ENCODE results near the gene SMPDL3B. TPM values are rescaled to one million over a fixed set of nuclear protein-coding genes. Genes with fewer than 3 reads are reported as not detected.
"Not testable (repeated sequence)": the region's sequence is repeated elsewhere in the genome, so short reads cannot be mapped to it uniquely, and the experiment has no call there.

Gene SMPDL3B
- polyA plus RNA-seq, 1 donor from 2014 or later = not detected

DNA sequence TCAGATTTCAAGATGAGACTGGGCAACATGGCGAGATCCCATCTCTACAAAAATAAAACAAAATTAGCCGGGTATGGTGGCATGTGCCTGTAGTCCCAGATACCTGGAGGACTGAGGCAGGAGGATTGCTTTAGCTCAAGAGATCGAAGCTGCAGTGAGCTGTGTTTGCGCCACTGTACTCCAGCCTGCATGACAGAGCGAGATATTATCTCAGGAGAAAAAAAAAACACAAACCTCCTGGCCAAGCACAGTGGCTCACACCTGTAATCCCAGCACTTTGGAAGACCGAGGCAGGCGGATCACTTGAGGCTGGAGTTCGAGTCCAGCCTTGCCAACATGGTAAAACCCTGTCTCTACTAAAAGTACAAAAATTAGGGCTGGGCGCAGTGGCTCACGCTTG, 67.8 kb downstream of the SMPDL3B start:
- Histone ChIP-seq H3K9me2 (ENCODE audit: insufficient read depth, low read length) (no peaks in the 10 kb centered on the region), H3F3A (ENCODE audit: insufficient read depth, low read length, poor library complexity, severe bottlenecking) (no peaks in the 10 kb centered on the region), H3K9me3 (ENCODE audit: low read length) (no peaks in the 10 kb centered on the region), H3K9ac (ENCODE audit: low read length) (no peak overlapping the region), H3K27ac (ENCODE audit: low read length) (no peak overlapping the region), H3K4me3 (ENCODE audit: low read length) (no peak overlapping the region), H2AFZ (ENCODE audit: low read depth, low read length) (no peak overlapping the region), H4K20me1 (ENCODE audit: insufficient read depth) (no peaks in the 10 kb centered on the region), H3K27me3 (ENCODE audit: insufficient read depth, low read depth, low read length) (no peaks in the 10 kb centered on the region), H3K36me3 (ENCODE audit: insufficient read depth, low read length) (no peaks in the 10 kb centered on the region), H3K79me2 (replicated peaks; ENCODE audit: insufficient read depth, low read length) (no peaks in the 10 kb centered on the region), H3K4me2 (ENCODE audit: low read length) (no peak overlapping the region)
- TF ChIP-seq TAF1 (IDR thresholded peaks at IDR 0.05; ENCODE audit: low read depth) (no peak), RAD21 (conservative IDR thresholded peaks at IDR 0.05) (no peak), POLR2AphosphoS5 (IDR thresholded peaks at IDR 0.05) (no peak), EZH2 (IDR thresholded peaks at IDR 0.05; ENCODE audit: borderline replicate concordance, insufficient read depth, low read length, poor library complexity, severe bottlenecking) (no peak), SMC3 (conservative IDR thresholded peaks at IDR 0.05; ENCODE audit: poor library complexity) (no peak), MXI1 (conservative IDR thresholded peaks at IDR 0.05; ENCODE audit: poor library complexity, severe bottlenecking) (no peak), EP300 (conservative IDR thresholded peaks at IDR 0.05; ENCODE audit: poor library complexity, severe bottlenecking) (no peak)
- TF ChIP-seq, protein P1, sequence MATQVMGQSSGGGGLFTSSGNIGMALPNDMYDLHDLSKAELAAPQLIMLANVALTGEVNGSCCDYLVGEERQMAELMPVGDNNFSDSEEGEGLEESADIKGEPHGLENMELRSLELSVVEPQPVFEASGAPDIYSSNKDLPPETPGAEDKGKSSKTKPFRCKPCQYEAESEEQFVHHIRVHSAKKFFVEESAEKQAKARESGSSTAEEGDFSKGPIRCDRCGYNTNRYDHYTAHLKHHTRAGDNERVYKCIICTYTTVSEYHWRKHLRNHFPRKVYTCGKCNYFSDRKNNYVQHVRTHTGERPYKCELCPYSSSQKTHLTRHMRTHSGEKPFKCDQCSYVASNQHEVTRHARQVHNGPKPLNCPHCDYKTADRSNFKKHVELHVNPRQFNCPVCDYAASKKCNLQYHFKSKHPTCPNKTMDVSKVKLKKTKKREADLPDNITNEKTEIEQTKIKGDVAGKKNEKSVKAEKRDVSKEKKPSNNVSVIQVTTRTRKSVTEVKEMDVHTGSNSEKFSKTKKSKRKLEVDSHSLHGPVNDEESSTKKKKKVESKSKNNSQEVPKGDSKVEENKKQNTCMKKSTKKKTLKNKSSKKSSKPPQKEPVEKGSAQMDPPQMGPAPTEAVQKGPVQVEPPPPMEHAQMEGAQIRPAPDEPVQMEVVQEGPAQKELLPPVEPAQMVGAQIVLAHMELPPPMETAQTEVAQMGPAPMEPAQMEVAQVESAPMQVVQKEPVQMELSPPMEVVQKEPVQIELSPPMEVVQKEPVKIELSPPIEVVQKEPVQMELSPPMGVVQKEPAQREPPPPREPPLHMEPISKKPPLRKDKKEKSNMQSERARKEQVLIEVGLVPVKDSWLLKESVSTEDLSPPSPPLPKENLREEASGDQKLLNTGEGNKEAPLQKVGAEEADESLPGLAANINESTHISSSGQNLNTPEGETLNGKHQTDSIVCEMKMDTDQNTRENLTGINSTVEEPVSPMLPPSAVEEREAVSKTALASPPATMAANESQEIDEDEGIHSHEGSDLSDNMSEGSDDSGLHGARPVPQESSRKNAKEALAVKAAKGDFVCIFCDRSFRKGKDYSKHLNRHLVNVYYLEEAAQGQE (IDR thresholded peaks at IDR 0.05; ENCODE audit: borderline replicate concordance) = no peak
- TF ChIP-seq, protein P2, sequence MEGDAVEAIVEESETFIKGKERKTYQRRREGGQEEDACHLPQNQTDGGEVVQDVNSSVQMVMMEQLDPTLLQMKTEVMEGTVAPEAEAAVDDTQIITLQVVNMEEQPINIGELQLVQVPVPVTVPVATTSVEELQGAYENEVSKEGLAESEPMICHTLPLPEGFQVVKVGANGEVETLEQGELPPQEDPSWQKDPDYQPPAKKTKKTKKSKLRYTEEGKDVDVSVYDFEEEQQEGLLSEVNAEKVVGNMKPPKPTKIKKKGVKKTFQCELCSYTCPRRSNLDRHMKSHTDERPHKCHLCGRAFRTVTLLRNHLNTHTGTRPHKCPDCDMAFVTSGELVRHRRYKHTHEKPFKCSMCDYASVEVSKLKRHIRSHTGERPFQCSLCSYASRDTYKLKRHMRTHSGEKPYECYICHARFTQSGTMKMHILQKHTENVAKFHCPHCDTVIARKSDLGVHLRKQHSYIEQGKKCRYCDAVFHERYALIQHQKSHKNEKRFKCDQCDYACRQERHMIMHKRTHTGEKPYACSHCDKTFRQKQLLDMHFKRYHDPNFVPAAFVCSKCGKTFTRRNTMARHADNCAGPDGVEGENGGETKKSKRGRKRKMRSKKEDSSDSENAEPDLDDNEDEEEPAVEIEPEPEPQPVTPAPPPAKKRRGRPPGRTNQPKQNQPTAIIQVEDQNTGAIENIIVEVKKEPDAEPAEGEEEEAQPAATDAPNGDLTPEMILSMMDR (IDR thresholded peaks at IDR 0.05; ENCODE audit: poor library complexity, severe bottlenecking) = no peak

DNA sequence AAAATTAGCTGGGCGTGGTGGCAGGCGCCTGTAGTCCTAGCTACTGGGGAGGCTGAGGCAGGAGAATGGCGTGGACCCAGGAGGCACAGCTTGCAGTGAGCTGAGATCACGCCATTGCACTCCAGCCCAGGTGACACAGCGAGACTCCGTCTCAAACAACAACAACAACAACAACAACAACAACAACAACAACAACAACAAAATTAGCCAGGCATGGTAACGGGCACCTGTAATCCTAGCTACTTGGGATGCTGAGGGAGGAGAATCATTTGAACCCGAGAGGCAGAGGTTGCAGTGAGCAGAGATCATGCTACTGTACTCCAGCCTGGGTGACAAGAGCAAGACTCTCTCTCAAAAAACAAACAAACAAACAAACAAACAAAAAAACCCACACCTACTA, 68.3 kb downstream of the SMPDL3B start:
- not testable (repeated sequence) for H3K9ac ChIP-seq (ENCODE audit: low read length); H3K27ac ChIP-seq (ENCODE audit: low read length); H4K20me1 ChIP-seq (ENCODE audit: insufficient read depth); H3K9me2 ChIP-seq (ENCODE audit: insufficient read depth, low read length); H3K27me3 ChIP-seq (ENCODE audit: insufficient read depth, low read depth, low read length); H2AFZ ChIP-seq (ENCODE audit: low read depth, low read length); H3K4me3 ChIP-seq (ENCODE audit: low read length); H3K9me3 ChIP-seq (ENCODE audit: low read length); H3K79me2 ChIP-seq (replicated peaks; ENCODE audit: insufficient read depth, low read length); H3K4me2 ChIP-seq (ENCODE audit: low read length); H3F3A ChIP-seq (ENCODE audit: insufficient read depth, low read length, poor library complexity, severe bottlenecking); H3K36me3 ChIP-seq (ENCODE audit: insufficient read depth, low read length)

Other genes starting within 250 kb of the SMPDL3B start
- gene FAM76A, start 209.0 kb upstream of the SMPDL3B start, polyA plus RNA-seq = 11.1 and 14.5 TPM in 2 replicates
- 149 and 171 TPM in 2 replicates for gene STX12, start 161.8 kb upstream of the SMPDL3B start, polyA plus RNA-seq
- gene PPP1R8, start 104.2 kb upstream of the SMPDL3B start, polyA plus RNA-seq = 90.1 and 106 TPM in 2 replicates
- 0.26 TPM in 1 of 2 replicates, not detected in the other for gene THEMIS2, start 62.5 kb upstream of the SMPDL3B start, polyA plus RNA-seq
- gene RPA2, start 20.4 kb upstream of the SMPDL3B start, polyA plus RNA-seq = 66.9 and 68.2 TPM in 2 replicates
- not detected in 2 replicates for gene XKR8, start 25.0 kb downstream of the SMPDL3B start, polyA plus RNA-seq
- 11.1 and 11.2 TPM in 2 replicates for gene EYA3, start 153.6 kb downstream of the SMPDL3B start, polyA plus RNA-seq
- gene PTAFR, start 241.7 kb downstream of the SMPDL3B start, polyA plus RNA-seq = 0.12 and 0.30 TPM in 2 replicates

Measured in neural cell (in vitro differentiated cells).